ENCODE results near the gene TMEM269.
"Not testable (repeated sequence)": the region's sequence is repeated elsewhere in the genome, so short reads cannot be mapped to it uniquely, and the experiment has no call there.

TMEM269 gene

DNA sequence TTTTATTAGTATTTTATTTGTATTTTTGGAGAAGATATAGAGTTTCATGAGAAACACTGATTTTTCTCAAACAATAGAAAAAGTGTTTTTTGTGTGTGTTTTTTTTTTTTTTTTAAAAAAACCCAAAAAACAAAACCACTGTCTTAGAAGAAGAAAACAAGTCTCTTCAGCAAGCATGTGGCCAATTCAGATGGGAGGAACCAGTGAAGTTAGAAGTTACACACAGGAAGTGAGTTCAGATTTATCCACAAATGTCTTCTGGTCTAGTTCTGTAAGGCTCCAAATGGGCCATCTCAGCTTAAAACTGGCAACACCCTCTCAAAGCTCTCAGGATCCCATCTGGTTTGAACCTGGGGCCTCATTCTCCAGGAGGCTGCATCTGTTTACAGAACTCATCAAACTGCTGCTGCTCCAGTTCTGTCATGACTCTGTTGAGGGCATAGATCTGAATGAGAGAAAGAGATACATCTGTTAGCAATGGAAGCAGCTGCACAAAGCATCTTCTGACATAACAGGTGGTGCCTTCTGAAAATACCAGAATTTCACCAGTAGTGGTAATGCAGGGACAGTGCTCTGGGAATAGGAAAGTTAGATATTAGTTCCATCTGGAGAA lies 22.4 kb downstream of the TMEM269 start:
- no peak for DNase-seq (ENCODE audit: low read depth)
- TF ChIP-seq, protein P1, sequence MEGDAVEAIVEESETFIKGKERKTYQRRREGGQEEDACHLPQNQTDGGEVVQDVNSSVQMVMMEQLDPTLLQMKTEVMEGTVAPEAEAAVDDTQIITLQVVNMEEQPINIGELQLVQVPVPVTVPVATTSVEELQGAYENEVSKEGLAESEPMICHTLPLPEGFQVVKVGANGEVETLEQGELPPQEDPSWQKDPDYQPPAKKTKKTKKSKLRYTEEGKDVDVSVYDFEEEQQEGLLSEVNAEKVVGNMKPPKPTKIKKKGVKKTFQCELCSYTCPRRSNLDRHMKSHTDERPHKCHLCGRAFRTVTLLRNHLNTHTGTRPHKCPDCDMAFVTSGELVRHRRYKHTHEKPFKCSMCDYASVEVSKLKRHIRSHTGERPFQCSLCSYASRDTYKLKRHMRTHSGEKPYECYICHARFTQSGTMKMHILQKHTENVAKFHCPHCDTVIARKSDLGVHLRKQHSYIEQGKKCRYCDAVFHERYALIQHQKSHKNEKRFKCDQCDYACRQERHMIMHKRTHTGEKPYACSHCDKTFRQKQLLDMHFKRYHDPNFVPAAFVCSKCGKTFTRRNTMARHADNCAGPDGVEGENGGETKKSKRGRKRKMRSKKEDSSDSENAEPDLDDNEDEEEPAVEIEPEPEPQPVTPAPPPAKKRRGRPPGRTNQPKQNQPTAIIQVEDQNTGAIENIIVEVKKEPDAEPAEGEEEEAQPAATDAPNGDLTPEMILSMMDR (IDR thresholded peaks at IDR 0.05; ENCODE audit: low read depth, low read length, missing control alignments) = no peak
- H3K4me3 ChIP-seq (ENCODE audit: low read depth, low read length) = no peak overlapping the region

DNA sequence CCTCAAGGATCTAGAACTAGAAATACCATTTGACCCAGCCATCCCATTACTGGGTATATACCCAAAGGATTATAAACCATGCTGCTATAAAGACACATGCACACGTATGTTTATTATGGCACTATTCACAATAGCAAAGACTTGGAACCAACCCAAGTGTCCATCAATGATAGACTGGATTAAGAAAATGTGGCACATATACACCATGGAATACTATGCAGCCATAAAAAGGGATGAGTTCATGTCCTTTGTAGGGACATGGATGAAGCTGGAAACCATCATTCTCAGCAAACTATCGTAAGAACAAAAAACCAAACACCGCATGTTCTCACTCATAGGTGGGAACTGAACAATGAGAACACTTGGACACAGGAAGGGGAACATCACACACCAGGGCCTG lies 30.0 kb downstream of the TMEM269 start:
- DNase-seq (ENCODE audit: low read depth); H3K4me3 ChIP-seq (ENCODE audit: low read depth, low read length): not testable (repeated sequence)

DNA sequence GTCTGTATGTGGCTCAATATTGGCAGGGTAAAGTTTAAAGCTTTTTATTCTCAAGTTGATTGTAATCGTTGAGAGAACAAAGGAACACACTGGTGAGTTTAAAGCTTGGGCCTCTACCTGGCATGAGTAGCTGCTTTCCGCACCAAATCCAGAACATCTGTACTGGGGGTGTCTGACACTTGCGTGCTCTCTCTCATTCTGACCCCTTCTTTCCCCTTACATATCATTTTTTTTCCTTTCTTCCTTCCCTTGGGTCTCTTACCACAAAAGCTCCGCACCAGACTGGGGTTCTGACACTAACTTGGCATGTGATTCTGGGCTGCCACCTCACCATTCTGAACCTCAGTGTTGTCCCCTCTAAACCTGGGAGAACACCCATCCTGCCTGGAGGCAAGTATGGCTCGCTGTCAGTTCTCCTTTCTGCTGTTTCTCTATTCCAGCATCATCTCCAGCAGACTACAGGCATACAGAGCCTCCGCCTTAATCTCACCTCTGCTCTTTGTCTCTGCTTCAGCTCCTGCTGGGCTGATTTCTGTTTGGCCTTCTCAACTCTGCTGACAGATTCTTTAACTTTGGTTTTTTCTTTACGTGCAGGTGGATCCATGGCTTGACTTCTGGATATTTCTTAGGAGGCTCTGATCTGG lies 31.3 kb downstream of the TMEM269 start:
- TF ChIP-seq, protein P1 (IDR thresholded peaks at IDR 0.05; ENCODE audit: low read depth, low read length, missing control alignments) = no peak
- peak overlapping the region; percentile 58 for H3K4me3 ChIP-seq (ENCODE audit: low read depth, low read length)
- DNase-seq (ENCODE audit: low read depth) = no peak

DNA sequence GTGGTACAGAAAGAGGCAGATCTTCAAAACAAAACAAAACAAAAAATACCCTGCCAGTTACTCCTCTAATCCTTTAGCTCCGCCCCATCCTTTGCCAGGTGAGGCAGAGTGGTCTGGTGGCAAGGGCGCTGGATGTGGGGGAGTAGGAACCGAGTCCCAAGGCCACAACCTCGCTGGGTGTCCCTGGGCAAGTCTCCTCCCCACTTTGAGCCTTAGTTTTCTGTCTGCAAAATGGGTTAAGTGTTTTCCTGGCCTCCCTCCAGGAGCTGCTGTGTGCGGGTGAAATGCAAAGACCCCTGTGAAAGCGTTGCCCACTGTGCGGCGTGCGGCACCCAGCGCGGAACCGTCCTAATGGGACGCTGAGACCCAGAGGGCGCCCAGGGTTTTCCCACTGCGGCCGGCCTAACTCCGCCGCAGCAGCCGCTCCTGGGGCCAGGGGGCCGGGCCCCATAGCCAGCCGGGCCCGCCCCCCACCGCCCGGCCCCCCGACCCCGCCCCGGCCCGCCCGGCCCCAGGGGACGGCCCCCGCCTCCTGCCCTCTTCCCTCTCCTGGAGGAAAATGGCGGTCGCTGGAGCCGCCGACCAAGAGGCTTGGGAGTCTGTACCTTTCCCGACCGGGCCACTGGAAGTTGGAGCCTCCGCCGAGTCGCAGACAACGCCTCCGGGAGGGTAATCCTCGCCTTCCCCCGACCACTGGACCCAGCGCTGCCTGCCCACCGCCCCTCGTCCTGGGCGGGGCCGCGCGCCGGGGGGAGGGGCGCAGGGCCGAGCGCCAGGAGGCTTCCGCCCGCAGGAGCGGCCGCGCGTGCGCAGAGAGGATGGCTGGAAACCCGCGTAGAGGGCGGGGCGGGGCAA lies 32.0 kb downstream of the TMEM269 start, which contains the start of the genes ERMAP and SVBP:
Gene ERMAP, plus strand, starts transcription at position 538 of the 855 bp plus-strand sequence. CDS start 13,327 bp downstream, outside the sequence.
Gene SVBP, minus strand, starts transcription at position 813 of the 855 bp plus-strand sequence. CDS start 853 bp downstream, outside the sequence.
- TF ChIP-seq, protein P1 (IDR thresholded peaks at IDR 0.05; ENCODE audit: low read depth, low read length, missing control alignments) = no peak
- H3K4me3 ChIP-seq (ENCODE audit: low read depth, low read length) = peak within 1 kb of the TSS; percentile 58
- peak; percentile 27 for DNase-seq (ENCODE audit: low read depth)

DNA sequence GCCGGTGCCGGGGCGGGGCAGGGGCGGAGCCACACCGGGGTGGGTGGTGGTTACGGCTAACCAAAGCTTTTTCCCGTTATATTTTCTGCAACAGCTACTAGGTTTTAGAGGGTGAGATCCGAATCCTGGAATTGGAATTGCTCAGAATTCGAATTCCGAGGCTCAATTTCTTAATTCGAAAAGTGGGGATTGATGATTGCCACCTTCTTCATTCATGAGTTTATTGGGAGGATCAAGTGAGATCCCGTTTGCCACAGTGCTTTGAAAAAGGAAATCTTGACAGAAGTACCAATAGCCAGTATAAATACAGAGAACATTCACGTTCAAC lies 32.6 kb downstream of the TMEM269 start:
- peak overlapping the region; percentile 55 for H3K4me3 ChIP-seq (ENCODE audit: low read depth, low read length)
- no peak for DNase-seq (ENCODE audit: low read depth)
- TF ChIP-seq, protein P1 (IDR thresholded peaks at IDR 0.05; ENCODE audit: low read depth, low read length, missing control alignments) = no peak

DNA sequence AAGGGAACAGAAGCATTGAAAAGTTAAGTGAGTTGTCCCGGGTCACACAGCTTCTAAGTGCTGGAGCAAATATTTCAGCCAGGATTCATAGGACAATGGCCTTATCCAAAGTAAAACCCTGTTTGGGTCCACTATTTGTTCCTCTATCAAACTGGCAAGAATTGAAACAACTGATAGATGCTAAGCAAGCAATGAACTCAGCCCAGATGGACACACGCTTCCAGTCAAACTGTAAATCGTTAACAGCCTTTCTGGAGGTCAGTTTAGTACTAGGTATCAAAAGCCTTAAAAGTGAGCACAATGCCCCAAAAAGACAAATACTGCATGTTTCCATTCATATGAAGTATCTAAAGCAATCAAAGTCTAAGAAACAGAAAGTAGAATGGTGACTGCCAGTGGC lies 33.2 kb downstream of the TMEM269 start:
- no peak for DNase-seq (ENCODE audit: low read depth)
- H3K4me3 ChIP-seq (ENCODE audit: low read depth, low read length) = no peak overlapping the region
- TF ChIP-seq, protein P1 (IDR thresholded peaks at IDR 0.05; ENCODE audit: low read depth, low read length, missing control alignments) = no peak

DNA sequence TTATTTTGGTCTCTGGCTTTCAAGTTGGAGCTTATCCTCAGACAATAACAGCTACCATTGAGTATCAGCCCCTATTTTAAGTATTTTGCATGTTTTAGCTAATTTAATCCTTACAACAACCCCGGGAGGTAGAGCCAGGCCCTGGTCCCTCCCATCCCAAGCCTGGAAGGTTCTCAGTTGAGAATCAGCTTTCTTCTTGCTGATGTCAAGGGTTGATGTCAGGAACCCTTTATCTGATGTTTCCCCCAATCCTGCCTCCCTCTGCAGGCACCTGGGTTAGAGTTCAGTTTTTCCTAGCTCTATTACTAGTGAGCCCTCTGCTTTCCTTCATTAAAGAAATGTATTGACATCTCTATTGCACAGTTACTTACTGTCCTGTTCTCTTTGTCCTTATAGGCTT lies 36.0 kb downstream of the TMEM269 start:
- TF ChIP-seq, protein P1 (IDR thresholded peaks at IDR 0.05; ENCODE audit: low read depth, low read length, missing control alignments) = no peak
- DNase-seq (ENCODE audit: low read depth) = no peak

More for the DNA sequence above, 36.0 kb downstream of the TMEM269 start:
- H3K4me3 ChIP-seq (ENCODE audit: low read depth, low read length) = no peak overlapping the region

Data from GM12864 (cell line).